Testis (tissue), 3 donors: Measurements from ENCODE around the gene THSD4. TPM values are rescaled to one million over a fixed set of nuclear protein-coding genes. Genes with fewer than 3 reads are reported as not detected.
A peak's percentile ranks its signal among the peaks of the same experiment; 100 is the strongest.

ENCODE experiments used
- DNase-seq: peaks from one replicate; pipeline ENCODE4 v3.0.0-alpha.2; 2019
- H3K27ac ChIP-seq, 2 donors: fragments of 200-600 bp; sonication (generic); one replicate each; pipeline ENCODE4 v1.5.1; 2019
- H3K27me3 ChIP-seq: fragments of 200-600 bp; sonication (generic); one replicate; pipeline ENCODE4 v1.5.1; 2019
- H3K36me3 ChIP-seq: fragments of 200-600 bp; sonication (generic); one replicate; pipeline ENCODE4 v1.5.1; 2017; ENCODE audit warnings: low read depth; ENCODE audit errors: missing control alignments
- H3K4me1 ChIP-seq: fragments of 200-600 bp; sonication (generic); one replicate; pipeline ENCODE4 v1.5.1; 2019
- H3K4me3 ChIP-seq, 2 donors: fragments of 200-600 bp; sonication (generic); one replicate each; pipeline ENCODE4 v1.5.1; 2017 to 2019
- H3K9me3 ChIP-seq: fragments of 200-600 bp; sonication (generic); one replicate; pipeline ENCODE4 v1.5.1; 2017
- CTCF ChIP-seq, 3 experiments: fragments of 450-650 bp in 2 of 3; fragments of 200-600 bp in 1 of 3; sonication (generic) in 1 of 3; IDR thresholded peaks; one replicate each; pipeline ENCODE4 v1.5.1; 2016 to 2019; ENCODE audit warnings: antibody characterized with exemption in 3 of 3, mild to moderate bottlenecking in 2 of 3, moderate library complexity in 1 of 3
- POLR2A ChIP-seq: fragments of 450-650 bp; IDR thresholded peaks from one replicate; pipeline ENCODE4 v1.6.1; 2017; ENCODE audit warnings: antibody characterized with exemption, mild to moderate bottlenecking, moderate library complexity
- WGBS, 2 donors: methylation state at CpG; one replicate each; pipeline ENCODE4 v1.1.5; 2018; 5-methylcytosine and 5-hydroxymethylcytosine counted together
- intact Hi-C: fragments of 100-400 bp; cut with DNase I; formaldehyde crosslinking; loops from one replicate; pipeline ENCODE4 v1.15.1; 2023; ENCODE audit warnings: low total_unique reads
- polyA plus RNA-seq: library from polyadenylated mRNA; stranded (reverse); fragments of 350-450 nt; fragmentation: Illumina TruSeq; extraction: RNeasy Lipid Tissue Mini Kit (QIAGEN cat#74804); gene quantifications from one replicate; pipeline ENCODE4 v1.2.3, GENCODE V29; 2014; ENCODE audit warnings: low read depth, low replicate concordance; ENCODE audit not compliant: insufficient read depth
- total RNA-seq, 2 donors: library from RNA; depleted of rRNA; stranded (reverse); fragments of >200 nt; gene quantifications; one replicate each; pipeline ENCODE4 v1.2.3, GENCODE V29; 2016

Gene THSD4
- total and polyA plus RNA-seq, 3 donors from 2014 or later: 14.3 to 21.5 (median 18.2) TPM

- peak overlapping the region in 1 of 2 donors; percentile 46 for H3K27ac ChIP-seq
Observed at GRCh38 chr15:71780115-71780976, 665.1 kb downstream of the THSD4 start.

GRCh38 chr15:71781179-71781964, 666.1 kb downstream of the THSD4 start:
- no peaks in the 10 kb centered on the region for H3K36me3 ChIP-seq
- no peak overlapping the region for H3K4me3 ChIP-seq
- no peak for DNase-seq
- H3K27ac ChIP-seq: no peak overlapping the region
- H3K27me3 ChIP-seq: no peaks in the 10 kb centered on the region
- intact Hi-C loops: no loop called here
- H3K9me3 ChIP-seq: no peaks in the 10 kb centered on the region
- TF ChIP-seq POLR2A: no peak
- no peak for TF ChIP-seq CTCF (IDR thresholded peaks at IDR 0.05)
- peaks cover 8% of the 10 kb centered on the region for H3K4me1 ChIP-seq
- 86 to 90% methylated on average over 7 to 9 of the region's 9 CpGs for WGBS, 2 donors

More at GRCh38 chr15:71780115-71780976, 665.1 kb downstream of the THSD4 start:
- no peaks in the 10 kb centered on the region for H3K27me3 ChIP-seq
- peak; percentile 34 for DNase-seq
- H3K36me3 ChIP-seq: no peaks in the 10 kb centered on the region
- TF ChIP-seq CTCF (IDR thresholded peaks at IDR 0.05): peak; percentile 40 to 80 (median 60)
- TF ChIP-seq POLR2A: no peak
- 31 to 32% methylated on average over 13 of the region's 13 CpGs for WGBS, 2 donors
- no peaks in the 10 kb centered on the region for H3K9me3 ChIP-seq
- peaks cover 8% of the 10 kb centered on the region for H3K4me1 ChIP-seq
- no peak overlapping the region for H3K4me3 ChIP-seq
- intact Hi-C loops: no loop called here

- no peak for TF ChIP-seq POLR2A
- DNase-seq: no peak
- Histone ChIP-seq H3K9me3 (no peaks in the 10 kb centered on the region), H3K4me3 (no peak overlapping the region), H3K27ac (no peak overlapping the region), H3K27me3 (no peaks in the 10 kb centered on the region), H3K4me1 (peaks cover 8% of the 10 kb centered on the region), H3K36me3 (no peaks in the 10 kb centered on the region)
- WGBS, 2 donors: 80 to 90% methylated on average over 1 to 8 of the region's 8 CpGs
- intact Hi-C loops: no loop called here
Observed at GRCh38 chr15:71781965-71782265, 666.6 kb downstream of the THSD4 start.

- Histone ChIP-seq H3K27me3 (no peaks in the 10 kb centered on the region), H3K4me3 (no peak overlapping the region), H3K9me3 (no peaks in the 10 kb centered on the region), H3K36me3 (no peaks in the 10 kb centered on the region), H3K27ac (no peak overlapping the region), H3K4me1 (peaks cover 8% of the 10 kb centered on the region)
- TF ChIP-seq POLR2A (no peak), CTCF (IDR thresholded peaks at IDR 0.05) (no peak)
- no peak for DNase-seq
- intact Hi-C loops: no loop called here
- WGBS, 2 donors: 91 to 92% methylated on average over 10 of the region's 10 CpGs
Observed at GRCh38 chr15:71782422-71783165, 667.3 kb downstream of the THSD4 start.

- TF ChIP-seq CTCF (IDR thresholded peaks at IDR 0.05): no peak
- no peak for TF ChIP-seq POLR2A
- H3K36me3 ChIP-seq: no peaks in the 10 kb centered on the region
- H3K27me3 ChIP-seq: no peaks in the 10 kb centered on the region
- intact Hi-C loops: no loop called here
- H3K27ac ChIP-seq: no peak overlapping the region
- H3K4me3 ChIP-seq: no peak overlapping the region
- WGBS, 2 donors: 64 to 75% methylated on average over 5 to 6 of the region's 6 CpGs
- H3K9me3 ChIP-seq: no peaks in the 10 kb centered on the region
- DNase-seq: no peak
- peaks cover 8% of the 10 kb centered on the region for H3K4me1 ChIP-seq
Observed at GRCh38 chr15:71784719-71785118, 669.4 kb downstream of the THSD4 start.
